HG03565 (cell line): ENCODE data around the gene ZMYND8.

Source experiments
- ATAC-seq: cut with Tn5 transposase; IDR thresholded peaks from one replicate; pipeline ENCODE4 v1.9.1; 2021; ENCODE audit warnings: mild to moderate bottlenecking, moderate library complexity; ENCODE audit not compliant: unreplicated experiment

Gene ZMYND8

DNA sequence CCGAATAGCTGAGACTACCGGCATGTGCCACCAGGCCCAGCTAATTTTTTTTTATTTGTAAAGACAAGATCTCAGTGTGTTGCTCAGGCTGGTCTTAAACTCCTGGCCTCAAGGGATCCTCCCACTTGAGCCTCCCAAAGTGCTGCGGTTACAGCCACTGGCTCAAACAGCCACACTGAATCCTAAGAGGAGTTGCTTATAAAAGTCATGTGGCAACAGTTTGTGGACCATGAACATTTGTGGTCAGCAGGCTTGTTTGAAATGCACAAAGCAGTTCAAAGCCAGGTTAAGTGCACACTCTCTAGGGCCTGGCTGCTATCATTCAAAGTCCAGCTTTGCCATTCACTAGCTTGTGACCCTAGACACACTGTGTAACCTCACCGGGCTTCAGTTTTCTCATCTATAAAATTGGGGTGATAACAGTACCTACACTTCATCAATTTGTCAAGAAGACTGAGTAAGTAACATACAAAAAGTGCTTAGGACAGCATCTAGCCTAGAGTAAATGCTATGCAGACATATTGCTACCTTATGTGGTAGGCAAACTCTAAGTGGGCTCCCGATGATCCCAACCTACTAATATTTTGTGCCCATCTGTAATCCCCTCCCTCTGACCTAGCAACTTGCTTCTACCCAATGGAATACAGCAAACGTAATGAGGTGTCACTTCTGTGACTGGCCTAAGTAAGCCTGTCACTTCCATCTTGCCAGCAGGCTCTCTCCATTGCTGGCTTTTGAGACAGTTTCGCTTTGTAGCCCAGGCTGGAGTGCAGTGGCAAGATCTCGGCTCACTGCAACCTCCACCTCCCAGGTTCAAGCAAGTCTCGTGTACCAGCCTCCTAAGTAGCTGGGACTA lies 122.9 kb downstream of the ZMYND8 start:
- no peak for ATAC-seq

DNA sequence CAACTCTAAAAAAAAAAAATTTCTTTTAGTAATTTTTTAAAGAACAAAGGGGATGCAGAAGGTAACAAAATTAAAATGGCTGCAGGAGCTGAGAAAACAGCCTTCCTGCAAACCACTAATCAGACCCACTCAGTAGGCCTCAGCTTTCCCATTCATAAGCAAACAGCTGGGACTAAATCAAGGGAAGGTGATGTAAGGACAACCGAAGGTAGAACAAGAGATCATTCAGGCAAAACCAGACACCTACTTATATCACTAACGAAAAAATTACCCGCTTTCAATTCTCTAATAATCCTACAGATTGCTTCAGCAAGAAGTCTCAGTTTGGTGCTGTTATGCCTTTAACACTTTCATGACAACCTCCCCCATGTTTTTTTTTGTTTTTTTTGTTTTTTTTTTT lies 124.0 kb downstream of the ZMYND8 start:
- ATAC-seq = no peak

GRCh38 chr20:47231382-47232039 lies 125.0 kb downstream of the ZMYND8 start:
- no peak for ATAC-seq

GRCh38 chr20:47230811-47231256 lies 125.7 kb downstream of the ZMYND8 start:
- ATAC-seq = no peak

DNA sequence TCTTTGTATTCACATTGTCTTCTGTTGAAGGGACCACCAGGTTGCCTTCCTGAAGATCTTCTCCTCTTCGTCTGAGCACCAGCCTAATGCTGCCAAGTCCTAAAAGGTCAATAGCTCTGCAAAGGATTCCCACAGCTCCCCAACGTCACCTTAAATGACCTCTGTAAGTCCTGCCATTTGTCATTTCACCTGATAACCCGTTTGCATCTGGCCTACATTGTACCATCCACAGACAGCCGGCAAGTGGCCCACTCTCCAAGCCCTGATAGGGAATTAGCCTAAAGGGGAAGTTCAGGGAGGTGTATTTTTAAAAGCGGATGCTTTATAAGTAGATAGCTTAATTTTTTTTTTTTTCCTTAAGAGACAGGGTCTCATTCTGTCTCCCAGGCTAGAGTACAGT lies 127.8 kb downstream of the ZMYND8 start:
- ATAC-seq = no peak

GRCh38 chr20:47227576-47227975 lies 128.9 kb downstream of the ZMYND8 start:
- ATAC-seq = no peak

DNA sequence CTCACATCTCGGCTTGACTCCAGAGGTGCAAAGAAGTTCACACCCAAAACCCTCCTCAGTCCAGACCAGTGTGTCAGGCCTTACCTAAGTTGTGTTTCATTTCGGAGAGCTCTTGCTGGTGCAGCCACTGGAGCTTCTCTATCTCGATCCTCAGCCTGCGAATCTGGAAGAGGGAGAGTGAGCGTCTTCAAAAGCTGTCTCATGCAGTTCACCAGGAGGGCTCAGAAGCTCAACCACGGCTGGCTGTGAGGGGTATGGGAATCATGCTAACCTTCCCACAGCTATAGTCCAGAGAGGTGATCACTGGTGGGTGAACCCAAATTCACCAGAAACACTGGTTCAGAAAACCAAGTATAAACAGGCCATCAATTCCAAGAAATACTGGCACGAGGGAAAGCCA lies 129.4 kb downstream of the ZMYND8 start:
- no peak for ATAC-seq

DNA sequence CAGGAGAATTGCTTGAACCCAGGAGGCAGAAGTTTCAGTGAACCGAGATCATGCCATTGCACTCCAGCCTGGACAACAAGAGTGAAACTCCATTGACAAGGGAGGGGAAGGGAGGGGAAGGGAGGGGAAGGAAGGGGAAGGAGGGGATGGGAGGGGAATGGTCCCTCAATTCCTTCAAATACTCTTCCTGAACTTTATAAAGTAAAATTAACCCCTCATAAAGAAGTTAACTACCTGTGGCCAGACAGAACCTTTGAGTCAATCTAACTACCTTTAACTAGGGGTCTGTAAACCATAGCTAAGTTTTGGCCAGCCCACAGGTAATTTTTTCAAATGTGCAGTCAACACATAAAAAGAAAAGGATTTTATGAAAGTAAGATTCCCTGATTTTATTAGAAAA lies 131.0 kb downstream of the ZMYND8 start:
- no peak for ATAC-seq

DNA sequence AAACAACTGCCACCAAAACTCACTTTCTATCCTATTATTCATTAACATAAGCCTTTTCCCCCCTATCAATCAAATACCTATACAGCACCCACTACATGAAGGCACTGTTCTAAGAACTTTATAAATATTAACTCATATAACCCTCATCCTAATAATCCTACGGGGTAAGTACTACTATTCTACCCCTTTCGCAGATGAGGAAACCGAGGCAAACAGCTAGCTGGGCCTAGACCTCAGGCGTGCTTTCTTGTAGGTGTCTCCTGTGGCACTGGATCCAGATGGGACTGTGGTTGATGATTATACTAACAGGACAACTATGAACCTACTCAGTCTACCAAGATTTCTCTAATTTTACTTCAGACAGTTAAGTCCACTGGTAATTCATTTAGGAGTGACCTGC lies 131.6 kb downstream of the ZMYND8 start:
- no peak for ATAC-seq

- no peak for ATAC-seq
Observed at GRCh38 chr20:47224300-47224791, 132.2 kb downstream of the ZMYND8 start.

- ATAC-seq = no peak
Observed at GRCh38 chr20:47223896-47224295, 132.6 kb downstream of the ZMYND8 start.

- no peak for ATAC-seq
Observed at GRCh38 chr20:47222468-47223119, 133.9 kb downstream of the ZMYND8 start.

- ATAC-seq = no peak
Observed at GRCh38 chr20:47221036-47221625, 135.4 kb downstream of the ZMYND8 start.

DNA sequence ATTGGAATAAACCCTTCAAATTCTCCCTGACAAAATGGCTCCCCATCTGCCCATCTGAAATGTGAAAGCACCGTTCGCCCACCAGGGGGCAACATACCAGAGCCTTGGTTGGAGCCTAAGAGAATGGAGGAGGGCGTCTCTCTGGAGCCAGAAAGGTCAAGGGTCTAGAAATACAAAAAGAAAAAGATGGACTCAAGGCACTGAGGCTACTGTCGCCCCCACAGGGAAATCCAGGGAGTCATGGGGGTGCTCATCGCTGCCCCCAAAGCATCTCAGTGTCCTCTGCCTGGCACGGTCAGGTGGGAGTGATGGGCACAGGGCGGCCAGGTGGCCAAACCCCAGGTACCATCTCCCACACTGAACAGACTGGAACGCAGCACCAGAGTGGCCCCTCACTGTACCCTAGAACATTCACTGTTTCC lies 136.3 kb downstream of the ZMYND8 start:
- ATAC-seq = no peak

GRCh38 chr20:47217482-47218446 lies 138.7 kb downstream of the ZMYND8 start:
- no peak for ATAC-seq

DNA sequence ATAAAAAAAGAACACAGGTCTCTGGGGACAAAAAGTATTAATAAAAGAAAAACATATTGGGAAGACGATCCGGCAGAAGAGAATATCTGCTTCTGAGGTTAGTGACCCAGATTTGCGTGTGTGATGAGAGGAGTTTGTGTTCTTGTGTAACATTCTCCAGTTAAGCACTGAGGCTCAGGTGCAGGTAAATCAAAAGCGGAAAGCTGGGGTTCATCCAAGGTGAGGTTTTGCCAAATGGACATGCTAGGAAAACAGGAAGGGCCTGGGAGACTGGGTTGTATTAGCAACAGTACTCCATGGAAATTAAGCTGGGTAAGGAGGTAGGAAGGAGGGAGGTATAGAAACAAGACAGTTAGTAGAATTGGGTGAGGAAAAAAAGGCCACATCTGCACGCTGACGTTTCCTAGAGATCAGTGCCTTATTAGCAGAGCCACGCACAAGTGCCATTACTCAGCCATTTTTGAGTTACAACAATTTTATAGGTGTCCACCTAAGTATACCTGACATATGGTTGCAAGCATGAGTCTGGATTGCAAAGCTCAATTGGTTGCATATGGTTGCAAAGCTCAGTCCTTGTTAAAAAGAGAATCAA lies 139.6 kb downstream of the ZMYND8 start:
- no peak for ATAC-seq

- no peak for ATAC-seq
Observed at GRCh38 chr20:47215653-47216397, 140.7 kb downstream of the ZMYND8 start.

DNA sequence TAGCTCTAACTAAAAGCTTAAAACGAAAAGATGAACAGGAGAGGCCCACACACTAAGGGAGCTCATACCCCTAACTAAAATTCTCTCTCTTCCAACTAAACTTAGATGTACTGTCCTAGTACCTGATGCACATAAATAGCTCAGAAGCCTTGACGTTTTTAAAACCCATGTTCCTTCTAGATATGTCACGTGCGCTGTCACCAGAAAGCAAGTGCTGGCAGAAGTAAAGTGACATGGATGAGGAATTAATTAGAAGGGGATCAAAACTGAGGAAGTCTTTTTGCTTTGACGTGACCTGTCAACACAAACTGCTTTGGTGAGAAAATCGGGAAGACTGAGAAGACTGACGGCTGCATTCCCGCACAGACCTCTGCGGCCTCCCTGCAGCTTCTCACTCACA lies 142.5 kb downstream of the ZMYND8 start:
- no peak for ATAC-seq

DNA sequence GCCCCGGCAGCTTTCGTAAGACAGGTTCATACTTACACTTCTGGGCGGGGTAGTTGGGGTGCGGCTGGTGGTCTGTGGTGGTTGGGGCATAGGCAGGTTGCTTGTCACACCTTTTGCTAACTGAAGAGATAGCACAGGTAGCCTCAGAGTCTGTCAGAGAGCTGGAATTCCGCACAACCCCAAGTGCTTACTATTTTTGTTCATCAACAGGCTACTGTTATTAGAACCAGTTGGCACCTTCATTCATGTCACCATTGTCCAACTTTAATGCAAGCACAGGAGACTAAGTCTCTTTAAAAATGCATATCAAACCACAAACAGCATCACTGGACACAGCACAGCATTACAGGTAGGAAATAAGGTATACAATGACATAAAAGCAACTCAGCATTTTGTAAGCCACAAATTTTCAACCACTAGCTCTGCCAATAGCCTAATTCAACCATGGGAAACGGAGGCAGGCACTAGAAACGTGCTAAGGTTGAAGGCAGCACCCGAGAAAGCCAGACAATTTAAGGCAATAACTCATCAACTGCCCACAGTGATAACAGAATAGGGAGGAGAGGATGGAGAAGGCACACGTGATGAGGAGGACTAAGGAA lies 143.8 kb downstream of the ZMYND8 start:
- no peak for ATAC-seq
